ENCODE measurements around the gene INVS.

Gene INVS

DNA sequence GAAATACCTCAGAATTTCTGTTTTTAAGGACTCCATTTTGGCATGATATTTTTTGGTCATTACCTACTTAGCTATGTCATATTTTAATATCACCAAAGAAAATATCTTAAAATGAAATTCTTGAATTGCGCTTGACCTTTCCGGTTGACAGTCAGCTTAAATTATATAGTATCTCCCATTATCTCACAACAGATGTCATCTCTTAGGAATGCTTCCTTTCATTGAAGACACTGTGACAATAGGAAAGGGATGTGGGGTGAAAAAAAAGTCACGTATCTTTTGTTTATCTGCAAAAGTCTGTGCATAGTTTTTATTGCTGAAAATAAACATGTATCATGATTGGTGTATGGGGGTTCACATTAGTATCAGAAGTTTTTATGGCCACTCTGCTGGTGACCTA is 105.8 kb downstream of the INVS start:
- no peak overlapping the region for H3K4me3 ChIP-seq (ENCODE audit: low read length)
- DNase-seq (ENCODE audit: low read depth), result no peak
- H3K27me3 ChIP-seq (replicated peaks; ENCODE audit: control insufficient read depth, insufficient read depth, low read length), result no peaks in the 10 kb centered on the region
- no peaks in the 10 kb centered on the region for H3K36me3 ChIP-seq (ENCODE audit: control insufficient read depth, insufficient read depth, low read length, severe bottlenecking)
- no peaks in the 10 kb centered on the region for H3K9me3 ChIP-seq (ENCODE audit: control insufficient read depth, low read length)
- no peak overlapping the region for H3K9ac ChIP-seq (ENCODE audit: low read length)
- H3K4me1 ChIP-seq (ENCODE audit: control insufficient read depth, insufficient read depth, low read length), result no peaks in the 10 kb centered on the region

DNA sequence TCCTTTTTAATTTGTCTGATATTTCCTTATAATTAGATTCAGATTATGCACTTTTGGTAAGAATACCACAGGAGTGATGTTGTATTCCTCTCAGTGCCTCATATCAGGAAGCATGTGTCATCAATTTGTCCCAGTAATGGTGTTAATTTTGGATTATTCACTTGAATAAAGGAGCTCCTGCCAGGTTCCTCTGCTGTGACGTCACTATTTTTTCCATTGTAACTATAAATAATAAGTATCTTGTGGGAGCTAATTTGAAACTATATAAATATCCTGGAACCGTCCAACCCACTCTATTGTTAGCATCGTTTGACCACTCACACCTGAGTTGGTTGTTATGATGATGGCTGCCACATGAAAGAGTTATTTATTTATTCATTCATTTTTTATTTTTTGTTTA is 107.9 kb downstream of the INVS start:
- H3K27me3 ChIP-seq (replicated peaks; ENCODE audit: control insufficient read depth, insufficient read depth, low read length), result no peaks in the 10 kb centered on the region
- no peak overlapping the region for H3K9ac ChIP-seq (ENCODE audit: low read length)
- no peak for DNase-seq (ENCODE audit: low read depth)
- H3K9me3 ChIP-seq (ENCODE audit: control insufficient read depth, low read length), result no peaks in the 10 kb centered on the region
- no peaks in the 10 kb centered on the region for H3K36me3 ChIP-seq (ENCODE audit: control insufficient read depth, insufficient read depth, low read length, severe bottlenecking)
- H3K4me3 ChIP-seq (ENCODE audit: low read length), result no peak overlapping the region
- no peaks in the 10 kb centered on the region for H3K4me1 ChIP-seq (ENCODE audit: control insufficient read depth, insufficient read depth, low read length)

DNA sequence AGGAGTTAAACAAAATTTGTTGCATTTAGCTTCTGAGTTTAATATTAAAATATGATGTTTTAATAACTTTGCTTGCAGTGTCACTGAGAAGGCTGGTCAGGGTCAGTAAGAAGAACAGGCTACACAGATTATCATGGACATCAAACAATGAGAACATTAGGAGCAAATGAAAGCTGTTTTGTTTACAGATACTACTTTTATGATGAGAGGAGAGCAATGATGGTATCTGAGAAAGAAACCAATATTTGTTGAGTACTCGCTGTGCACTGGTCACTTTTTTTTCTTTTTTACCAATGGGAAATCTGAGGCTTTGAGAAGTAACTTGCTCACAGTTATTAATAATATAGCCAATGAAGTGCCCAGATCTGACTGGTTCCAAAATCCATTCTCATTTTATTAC is 109.6 kb downstream of the INVS start:
- Histone ChIP-seq H3K4me3 (ENCODE audit: low read length) (no peak overlapping the region), H3K4me1 (ENCODE audit: control insufficient read depth, insufficient read depth, low read length) (no peaks in the 10 kb centered on the region), H3K9ac (ENCODE audit: low read length) (no peak overlapping the region), H3K9me3 (ENCODE audit: control insufficient read depth, low read length) (no peaks in the 10 kb centered on the region), H3K27me3 (replicated peaks; ENCODE audit: control insufficient read depth, insufficient read depth, low read length) (no peaks in the 10 kb centered on the region), H3K36me3 (ENCODE audit: control insufficient read depth, insufficient read depth, low read length, severe bottlenecking) (no peaks in the 10 kb centered on the region)
- no peak for DNase-seq (ENCODE audit: low read depth)

DNA sequence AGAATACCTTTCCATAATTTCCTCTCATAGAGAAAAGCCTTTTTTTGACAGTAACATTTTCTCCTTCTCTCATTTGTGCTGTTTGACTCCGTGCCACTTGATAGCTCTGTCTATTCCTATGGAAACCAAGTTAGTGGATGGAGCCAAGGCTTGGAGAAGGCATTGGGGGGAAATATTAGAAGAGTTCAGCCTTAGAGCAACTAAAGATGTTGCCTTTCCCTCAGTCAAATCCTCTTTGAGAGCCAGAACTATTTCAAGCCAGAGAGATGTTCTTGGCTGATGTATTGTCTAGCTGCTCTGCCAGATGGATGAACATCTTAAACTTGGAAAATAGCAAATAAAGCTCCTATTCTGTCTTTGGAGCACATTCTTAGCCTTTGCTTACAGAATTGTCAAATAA is 112.4 kb downstream of the INVS start:
- Histone ChIP-seq H3K36me3 (ENCODE audit: control insufficient read depth, insufficient read depth, low read length, severe bottlenecking) (no peaks in the 10 kb centered on the region), H3K27me3 (replicated peaks; ENCODE audit: control insufficient read depth, insufficient read depth, low read length) (no peaks in the 10 kb centered on the region), H3K9ac (ENCODE audit: low read length) (no peak overlapping the region), H3K9me3 (ENCODE audit: control insufficient read depth, low read length) (no peaks in the 10 kb centered on the region), H3K4me3 (ENCODE audit: low read length) (no peak overlapping the region), H3K4me1 (ENCODE audit: control insufficient read depth, insufficient read depth, low read length) (no peaks in the 10 kb centered on the region)
- no peak for DNase-seq (ENCODE audit: low read depth)

DNA sequence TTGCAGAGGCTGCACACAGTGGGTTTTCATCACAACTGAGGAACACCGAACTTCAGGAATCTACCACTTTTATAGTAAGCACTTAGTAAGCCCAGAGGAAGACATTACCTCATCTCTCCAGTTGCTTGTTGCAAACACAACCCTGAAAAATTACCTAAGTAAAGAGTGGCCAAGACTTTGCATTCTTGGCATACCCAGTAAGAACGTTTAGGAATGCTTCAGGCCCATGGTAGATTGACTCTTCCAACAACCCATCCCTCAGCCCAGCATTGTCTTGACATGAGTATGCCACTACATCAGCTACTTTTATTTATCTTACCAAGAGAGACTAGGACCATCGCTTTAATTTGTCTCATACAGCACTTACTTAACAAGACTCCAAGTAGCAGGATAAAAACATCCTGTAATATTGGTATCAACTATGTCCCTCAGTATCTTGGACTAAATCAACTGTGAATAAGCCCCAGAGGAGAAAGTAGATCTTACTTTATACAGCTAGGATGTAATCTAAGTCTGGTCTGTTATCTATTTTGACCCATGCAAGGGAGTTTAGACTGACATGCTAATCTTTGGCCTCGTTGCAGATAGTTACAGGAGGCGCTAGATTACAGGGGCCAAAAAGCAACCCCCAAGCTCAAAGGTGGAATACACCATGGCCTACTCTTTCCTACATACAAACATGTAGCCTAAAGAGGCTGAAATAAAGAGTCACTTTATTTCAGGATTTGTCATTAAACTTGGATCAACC is 114.9 kb downstream of the INVS start:
- Histone ChIP-seq H3K9ac (ENCODE audit: low read length) (no peak overlapping the region), H3K27me3 (replicated peaks; ENCODE audit: control insufficient read depth, insufficient read depth, low read length) (no peaks in the 10 kb centered on the region), H3K9me3 (ENCODE audit: control insufficient read depth, low read length) (no peaks in the 10 kb centered on the region), H3K4me3 (ENCODE audit: low read length) (no peak overlapping the region), H3K36me3 (ENCODE audit: control insufficient read depth, insufficient read depth, low read length, severe bottlenecking) (no peaks in the 10 kb centered on the region), H3K4me1 (ENCODE audit: control insufficient read depth, insufficient read depth, low read length) (no peaks in the 10 kb centered on the region)
- DNase-seq (ENCODE audit: low read depth), result peak; percentile 45

DNA sequence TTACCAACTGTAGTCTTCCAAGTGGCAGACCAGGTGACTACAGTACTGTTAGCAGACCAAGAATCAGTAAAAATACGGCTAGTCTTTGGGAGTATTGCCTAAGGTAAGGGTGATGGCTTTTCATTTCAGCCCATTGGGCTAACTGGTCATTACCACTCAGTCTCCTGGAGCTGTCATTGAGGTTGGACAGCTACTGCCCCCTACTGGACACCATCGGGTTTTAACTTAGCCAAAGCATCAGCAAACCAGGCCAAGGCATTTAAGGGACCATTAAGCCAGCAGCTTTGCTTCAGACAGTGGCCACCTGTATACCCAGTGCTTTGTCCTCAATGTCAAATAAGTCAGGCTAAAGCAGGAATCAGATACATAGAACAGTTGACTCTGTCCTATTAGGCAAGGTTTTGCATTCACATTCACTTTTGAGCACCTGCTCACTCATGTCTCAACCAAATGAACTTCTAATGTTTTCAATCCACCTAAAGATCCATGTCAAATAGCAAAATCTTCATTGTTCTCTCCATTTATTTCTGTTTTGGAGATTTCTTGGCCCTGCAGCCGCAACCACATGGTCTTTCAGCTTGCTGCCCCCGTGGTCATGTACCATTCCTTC is 117.2 kb downstream of the INVS start:
- Histone ChIP-seq H3K27me3 (replicated peaks; ENCODE audit: control insufficient read depth, insufficient read depth, low read length) (no peaks in the 10 kb centered on the region), H3K4me3 (ENCODE audit: low read length) (no peak overlapping the region), H3K4me1 (ENCODE audit: control insufficient read depth, insufficient read depth, low read length) (peaks cover 6% of the 10 kb centered on the region), H3K9me3 (ENCODE audit: control insufficient read depth, low read length) (no peaks in the 10 kb centered on the region), H3K9ac (ENCODE audit: low read length) (no peak overlapping the region), H3K36me3 (ENCODE audit: control insufficient read depth, insufficient read depth, low read length, severe bottlenecking) (no peaks in the 10 kb centered on the region)
- no peak for DNase-seq (ENCODE audit: low read depth)

DNA sequence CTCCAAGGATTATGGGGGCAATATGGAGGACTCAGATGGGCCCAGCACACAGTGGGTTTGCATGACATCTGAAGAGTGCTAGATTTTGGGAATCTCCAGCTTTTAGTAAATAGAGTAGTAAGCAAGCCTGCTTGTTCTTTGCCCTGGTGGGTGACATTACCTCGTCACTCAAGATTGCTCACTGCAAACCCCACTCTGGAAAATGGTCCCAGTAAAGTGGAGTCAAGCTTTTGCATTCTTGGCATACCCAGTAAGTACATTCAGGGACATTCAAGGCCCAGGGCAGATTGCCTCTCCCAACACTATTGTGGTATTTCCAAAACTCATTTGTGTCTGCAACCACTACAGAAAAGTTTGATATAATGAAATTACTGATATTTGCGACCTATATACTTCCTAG is 118.5 kb downstream of the INVS start:
- Histone ChIP-seq H3K36me3 (ENCODE audit: control insufficient read depth, insufficient read depth, low read length, severe bottlenecking) (no peaks in the 10 kb centered on the region), H3K9ac (ENCODE audit: low read length) (no peak overlapping the region), H3K4me1 (ENCODE audit: control insufficient read depth, insufficient read depth, low read length) (peaks cover 6% of the 10 kb centered on the region), H3K9me3 (ENCODE audit: control insufficient read depth, low read length) (no peaks in the 10 kb centered on the region), H3K27me3 (replicated peaks; ENCODE audit: control insufficient read depth, insufficient read depth, low read length) (no peaks in the 10 kb centered on the region), H3K4me3 (ENCODE audit: low read length) (no peak overlapping the region)
- no peak for DNase-seq (ENCODE audit: low read depth)

DNA sequence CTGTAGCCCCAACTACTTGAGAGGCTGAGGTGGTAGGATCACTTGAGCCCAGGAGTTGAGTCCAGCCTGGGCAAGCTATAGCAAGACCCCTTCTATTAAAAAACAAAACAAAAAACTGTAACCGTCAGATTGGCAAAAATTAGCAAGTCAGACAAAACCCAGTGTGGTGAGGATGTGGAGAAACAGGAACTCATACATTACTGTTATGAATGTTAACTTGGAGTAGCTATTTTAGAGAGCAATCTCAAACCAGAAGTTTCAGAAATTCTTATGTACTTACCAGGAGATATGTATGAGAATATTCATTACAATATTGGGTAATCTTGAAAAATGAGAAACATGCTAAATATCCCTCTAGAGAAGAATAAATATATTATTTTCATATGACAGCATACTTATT is 120.3 kb downstream of the INVS start:
- Histone ChIP-seq H3K9me3 (ENCODE audit: control insufficient read depth, low read length) (no peaks in the 10 kb centered on the region), H3K4me1 (ENCODE audit: control insufficient read depth, insufficient read depth, low read length) (peaks cover 6% of the 10 kb centered on the region), H3K36me3 (ENCODE audit: control insufficient read depth, insufficient read depth, low read length, severe bottlenecking) (no peaks in the 10 kb centered on the region), H3K27me3 (replicated peaks; ENCODE audit: control insufficient read depth, insufficient read depth, low read length) (no peaks in the 10 kb centered on the region), H3K9ac (ENCODE audit: low read length) (no peak overlapping the region), H3K4me3 (ENCODE audit: low read length) (no peak overlapping the region)
- DNase-seq (ENCODE audit: low read depth), result peak; percentile 55

DNA sequence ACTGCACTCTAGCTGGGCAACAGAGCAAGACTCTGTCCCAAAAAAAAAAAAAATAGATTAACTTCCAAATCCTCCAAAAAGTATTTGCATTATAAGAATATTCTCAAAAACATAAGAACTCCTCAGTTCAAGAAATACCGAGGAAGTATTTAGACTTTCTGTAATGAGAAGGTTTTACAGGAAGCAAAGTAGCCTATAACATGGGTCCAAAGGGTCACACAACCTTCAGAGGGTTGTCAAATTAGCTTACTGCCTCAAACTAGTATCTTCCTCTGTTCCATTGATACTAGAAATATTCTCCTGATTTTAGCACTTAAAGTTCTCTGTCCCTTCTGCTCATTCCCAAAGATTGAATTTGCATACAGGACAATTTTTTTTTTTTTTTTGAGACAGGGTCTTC is 121.9 kb downstream of the INVS start:
- H3K9me3 ChIP-seq (ENCODE audit: control insufficient read depth, low read length), result no peaks in the 10 kb centered on the region
- H3K27me3 ChIP-seq (replicated peaks; ENCODE audit: control insufficient read depth, insufficient read depth, low read length), result no peaks in the 10 kb centered on the region
- no peak overlapping the region for H3K9ac ChIP-seq (ENCODE audit: low read length)
- DNase-seq (ENCODE audit: low read depth), result no peak
- H3K36me3 ChIP-seq (ENCODE audit: control insufficient read depth, insufficient read depth, low read length, severe bottlenecking), result no peaks in the 10 kb centered on the region
- peaks cover 6% of the 10 kb centered on the region for H3K4me1 ChIP-seq (ENCODE audit: control insufficient read depth, insufficient read depth, low read length)
- no peak overlapping the region for H3K4me3 ChIP-seq (ENCODE audit: low read length)

DNA sequence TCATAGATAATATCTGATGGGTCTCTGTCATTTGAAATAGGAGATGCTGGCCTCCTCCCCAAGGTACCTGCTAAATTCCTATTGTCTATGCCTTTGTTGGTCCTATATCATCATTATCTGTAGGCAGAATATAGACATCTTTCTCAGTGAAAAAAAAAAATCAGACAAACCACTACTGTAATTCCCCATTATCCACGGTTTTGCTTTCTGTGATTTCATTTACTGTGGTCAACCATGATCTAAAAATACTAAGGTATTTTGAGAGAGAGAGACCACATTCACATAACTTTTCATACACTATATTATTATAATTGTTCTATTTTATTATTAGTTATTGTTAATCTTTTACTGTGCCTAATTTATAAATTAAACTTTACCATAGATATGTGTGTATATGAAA is 122.5 kb downstream of the INVS start:
- Histone ChIP-seq H3K4me3 (ENCODE audit: low read length) (no peak overlapping the region), H3K27me3 (replicated peaks; ENCODE audit: control insufficient read depth, insufficient read depth, low read length) (no peaks in the 10 kb centered on the region), H3K9me3 (ENCODE audit: control insufficient read depth, low read length) (no peaks in the 10 kb centered on the region), H3K4me1 (ENCODE audit: control insufficient read depth, insufficient read depth, low read length) (peaks cover 6% of the 10 kb centered on the region), H3K36me3 (ENCODE audit: control insufficient read depth, insufficient read depth, low read length, severe bottlenecking) (peaks cover 4% of the 10 kb centered on the region), H3K9ac (ENCODE audit: low read length) (no peak overlapping the region)
- no peak for DNase-seq (ENCODE audit: low read depth)

DNA sequence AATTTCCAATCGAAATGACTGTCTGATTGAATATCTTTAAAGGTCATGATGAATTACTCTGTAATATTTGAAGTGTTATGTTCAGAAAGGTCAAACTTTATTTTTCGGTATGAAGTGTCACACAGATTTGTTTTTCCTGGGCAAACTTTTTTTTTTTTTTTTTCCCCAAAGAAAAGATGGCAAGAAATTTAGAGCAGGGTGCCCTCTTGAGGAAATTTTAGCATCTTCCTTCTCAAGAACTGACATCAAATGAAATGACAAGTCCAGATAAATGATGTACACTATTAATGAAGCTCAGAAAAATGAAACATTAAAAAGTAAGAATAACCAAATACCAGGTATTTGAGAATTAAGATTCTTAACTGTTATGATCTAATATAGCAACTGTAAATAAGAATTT is 123.6 kb downstream of the INVS start:
- Histone ChIP-seq H3K4me1 (ENCODE audit: control insufficient read depth, insufficient read depth, low read length) (peaks cover 6% of the 10 kb centered on the region), H3K4me3 (ENCODE audit: low read length) (no peak overlapping the region), H3K9me3 (ENCODE audit: control insufficient read depth, low read length) (no peaks in the 10 kb centered on the region), H3K27me3 (replicated peaks; ENCODE audit: control insufficient read depth, insufficient read depth, low read length) (no peaks in the 10 kb centered on the region), H3K9ac (ENCODE audit: low read length) (no peak overlapping the region), H3K36me3 (ENCODE audit: control insufficient read depth, insufficient read depth, low read length, severe bottlenecking) (peaks cover 7% of the 10 kb centered on the region)
- DNase-seq (ENCODE audit: low read depth), result peak; percentile 80

DNA sequence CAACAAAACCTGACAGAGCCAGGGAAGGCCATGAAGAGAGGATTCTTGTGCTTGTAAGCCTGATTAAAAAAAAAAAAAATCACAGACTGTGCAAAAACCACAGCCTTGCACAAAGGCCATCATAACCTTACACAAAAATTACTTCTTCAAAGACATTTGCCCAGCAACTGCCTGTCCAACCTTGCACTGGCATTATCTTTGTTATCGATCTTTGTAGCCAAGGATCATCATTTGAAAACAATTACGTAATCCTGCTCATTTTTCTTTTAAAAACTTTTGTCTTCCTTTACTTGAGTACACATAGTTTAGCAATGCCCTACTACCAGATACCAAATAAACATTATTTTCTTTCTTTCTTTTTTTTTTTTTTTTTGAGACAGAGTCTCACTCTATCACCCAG is 128.6 kb downstream of the INVS start:
- H3K9ac ChIP-seq (ENCODE audit: low read length), result no peak overlapping the region
- no peaks in the 10 kb centered on the region for H3K4me1 ChIP-seq (ENCODE audit: control insufficient read depth, insufficient read depth, low read length)
- H3K36me3 ChIP-seq (ENCODE audit: control insufficient read depth, insufficient read depth, low read length, severe bottlenecking), result peaks cover 11% of the 10 kb centered on the region
- no peaks in the 10 kb centered on the region for H3K27me3 ChIP-seq (replicated peaks; ENCODE audit: control insufficient read depth, insufficient read depth, low read length)
- no peak overlapping the region for H3K4me3 ChIP-seq (ENCODE audit: low read length)
- DNase-seq (ENCODE audit: low read depth), result no peak
- H3K9me3 ChIP-seq (ENCODE audit: control insufficient read depth, low read length), result no peaks in the 10 kb centered on the region
